GM19238 (cell line): Measurements from ENCODE around the gene PAGR1.
"Not testable (repeated sequence)": the region's sequence is repeated elsewhere in the genome, so short reads cannot be mapped to it uniquely, and the experiment has no call there.

Source experiments
- DNase-seq: peaks from one replicate; pipeline ENCODE4 v3.0.0; 2011; ENCODE audit warnings: low spot score; ENCODE audit not compliant: insufficient read length

PAGR1 gene

DNA sequence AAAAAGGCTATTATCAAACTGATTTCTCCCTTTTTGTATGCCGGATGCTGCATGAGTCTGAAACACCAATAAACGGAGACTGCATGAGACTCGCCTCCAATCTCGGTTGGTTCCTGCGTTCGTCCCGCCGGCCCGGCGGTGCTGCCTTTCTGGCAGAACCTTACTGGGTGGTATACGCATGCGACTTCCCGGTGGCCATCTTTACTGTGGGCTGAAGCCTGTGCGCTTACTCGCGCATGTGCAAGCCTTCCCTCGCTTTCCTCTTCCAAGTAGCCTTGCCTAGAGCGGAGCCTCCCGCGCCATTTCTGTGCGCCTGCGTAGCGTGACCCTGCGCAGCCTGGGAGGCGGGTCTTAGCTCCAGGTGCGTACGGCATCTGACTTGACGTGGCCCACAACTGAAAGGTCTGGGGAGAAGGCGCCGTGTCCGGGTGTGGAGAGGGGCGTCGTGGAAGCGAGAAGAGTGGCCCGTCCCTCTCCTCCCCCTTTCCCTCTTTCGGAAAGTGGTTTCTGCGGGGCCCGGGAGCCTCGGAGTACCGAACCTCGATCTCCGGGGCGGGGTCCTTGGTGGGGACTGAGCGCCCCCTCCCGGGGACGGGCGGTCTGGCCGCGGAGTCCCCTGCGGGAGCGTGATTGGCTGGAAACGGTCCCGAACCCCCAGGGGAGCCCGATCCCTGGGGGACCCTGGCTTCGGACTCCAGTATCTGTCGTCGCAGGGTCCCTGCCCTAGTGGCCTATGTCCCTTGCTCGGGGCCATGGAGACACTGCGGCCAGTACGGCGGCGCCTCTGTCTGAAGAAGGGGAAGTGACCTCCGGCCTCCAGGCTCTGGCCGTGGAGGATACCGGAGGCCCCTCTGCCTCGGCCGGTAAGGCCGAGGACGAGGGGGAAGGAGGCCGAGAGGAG is at the start of gene PAGR1:
TSS of gene PAGR1 (plus strand) at position 360 of the 901 bp plus-strand sequence. CDS start at position 734, 374 bp downstream.
- peak; percentile 97 for DNase-seq

DNA sequence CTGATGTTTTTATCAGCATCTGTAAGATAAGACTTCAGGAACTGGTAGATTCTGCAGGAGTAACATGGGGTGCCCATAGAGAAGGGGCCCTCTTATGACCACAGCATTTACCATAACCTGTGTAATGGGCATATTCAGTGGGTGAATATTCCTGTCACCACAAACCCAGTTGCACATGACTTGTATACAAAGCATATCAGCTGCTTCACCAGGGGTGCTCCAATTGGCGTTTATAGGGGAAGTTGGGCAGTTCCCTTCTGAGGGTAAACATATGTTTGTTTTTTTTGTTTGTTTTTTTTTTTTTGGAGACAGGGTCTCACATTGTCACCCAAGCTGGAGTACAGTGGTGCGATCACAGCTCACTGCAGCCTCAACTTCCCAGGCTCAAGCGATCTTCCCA is 49.4 kb upstream of the PAGR1 start:
- no peak for DNase-seq

DNA sequence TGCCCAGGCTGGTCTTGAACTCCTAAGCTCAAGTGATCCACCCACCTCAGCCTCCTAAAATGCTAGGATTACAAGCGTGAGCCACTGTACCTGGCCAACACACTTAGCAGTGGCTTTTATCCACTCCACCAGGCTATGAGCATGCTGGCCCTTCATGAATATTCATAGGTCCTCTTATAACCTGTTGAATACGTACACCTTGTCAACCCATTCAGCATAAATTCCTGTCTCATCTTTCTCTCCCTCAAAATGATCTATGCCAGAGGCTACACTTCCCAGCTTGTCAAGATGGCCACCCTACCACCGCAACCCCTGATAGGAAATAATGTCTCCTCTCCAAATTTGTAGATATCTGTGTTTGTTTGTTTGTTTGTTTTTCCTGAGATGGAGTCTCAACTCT is 48.9 kb upstream of the PAGR1 start:
- no peak for DNase-seq

DNA sequence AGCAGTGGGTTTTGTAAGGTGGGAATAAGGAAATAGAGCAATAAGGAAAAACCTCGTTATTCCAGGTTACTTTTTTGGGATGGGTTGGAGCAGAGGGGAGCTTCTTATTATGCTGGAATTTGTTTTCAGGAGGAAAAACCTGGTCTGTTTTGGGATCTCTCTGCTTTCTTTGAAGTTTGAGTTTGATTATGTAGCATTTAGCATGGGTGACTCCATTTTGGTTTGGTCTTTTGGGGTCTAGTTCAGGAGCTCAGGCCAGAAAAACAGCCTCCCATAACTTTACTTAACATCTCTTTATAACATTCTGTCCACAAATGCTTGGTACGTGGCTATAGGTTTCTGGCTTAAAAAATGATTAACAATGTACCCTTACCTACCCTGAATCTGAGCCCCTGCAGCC is 46.4 kb upstream of the PAGR1 start:
- DNase-seq = no peak

DNA sequence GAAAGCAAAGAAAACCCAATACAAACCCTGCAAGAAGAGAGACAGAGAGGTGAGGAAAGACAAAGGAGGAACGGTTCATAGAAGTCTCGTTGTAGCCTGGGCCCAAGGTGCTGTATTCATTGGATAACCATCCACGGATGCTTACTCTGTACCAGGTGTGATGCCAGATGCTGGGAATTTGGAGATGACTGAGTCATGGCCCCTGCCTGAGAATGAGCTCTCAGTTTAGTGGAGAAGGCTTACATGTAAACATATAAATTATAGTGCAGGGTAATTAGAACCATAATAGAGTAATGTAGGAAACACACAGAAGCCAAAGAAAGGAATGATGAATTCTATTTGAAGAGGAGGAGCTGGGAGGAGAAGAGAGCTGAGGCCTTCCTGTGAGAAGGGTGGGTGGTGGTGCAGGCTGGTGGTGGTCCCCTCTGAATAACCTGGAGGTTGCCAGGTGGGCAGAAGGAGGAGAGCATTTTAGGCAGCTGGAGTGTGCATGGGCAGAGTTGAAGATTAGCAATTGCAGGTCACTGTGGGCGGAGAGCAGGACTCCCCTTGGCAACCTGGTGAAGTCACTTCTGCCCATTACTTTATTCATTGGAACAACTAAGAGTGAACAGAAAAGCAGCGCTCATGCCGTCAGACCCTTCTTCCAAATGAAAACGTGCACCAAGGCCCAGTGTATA is 45.6 kb upstream of the PAGR1 start:
- DNase-seq = no peak

DNA sequence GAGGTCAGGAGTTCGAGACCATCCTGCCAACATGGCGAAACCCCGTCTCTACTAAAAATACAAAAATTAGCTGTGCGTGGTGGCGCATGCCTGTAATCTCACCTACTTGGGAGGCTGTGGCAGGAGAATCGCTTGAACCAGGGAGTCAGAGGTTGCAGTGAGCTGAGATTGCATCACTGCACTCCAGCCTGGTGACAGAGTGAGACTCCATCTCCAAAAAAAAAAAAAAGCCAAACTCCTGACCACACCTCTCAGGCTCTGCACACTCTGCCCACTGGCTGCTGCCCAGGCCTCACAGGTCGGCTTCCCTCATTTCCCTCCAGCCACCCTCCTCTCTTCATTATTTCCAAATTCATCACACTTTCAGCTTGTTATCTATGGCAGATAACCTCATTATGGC is 43.6 kb upstream of the PAGR1 start:
- not testable (repeated sequence) for DNase-seq

DNA sequence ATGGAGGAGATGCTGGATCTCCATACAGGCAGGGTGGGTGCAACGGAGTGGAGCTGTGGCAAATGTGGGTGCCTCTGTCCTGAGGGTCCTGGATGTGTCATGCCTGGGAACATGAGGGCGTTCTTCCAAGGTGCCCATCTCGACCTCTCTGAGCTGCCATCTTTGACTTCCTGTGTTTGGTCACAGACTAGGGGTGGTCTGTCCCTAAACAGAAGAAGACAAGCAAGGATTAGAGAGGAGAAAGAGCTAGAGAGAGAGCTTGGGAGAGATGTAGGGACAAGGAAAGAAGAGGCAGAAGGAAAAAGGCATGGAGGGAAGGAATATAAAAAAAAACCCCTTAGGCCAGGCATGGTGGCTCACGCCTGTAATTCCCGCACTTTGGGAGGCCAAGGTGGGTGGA is 41.2 kb upstream of the PAGR1 start:
- no peak for DNase-seq

DNA sequence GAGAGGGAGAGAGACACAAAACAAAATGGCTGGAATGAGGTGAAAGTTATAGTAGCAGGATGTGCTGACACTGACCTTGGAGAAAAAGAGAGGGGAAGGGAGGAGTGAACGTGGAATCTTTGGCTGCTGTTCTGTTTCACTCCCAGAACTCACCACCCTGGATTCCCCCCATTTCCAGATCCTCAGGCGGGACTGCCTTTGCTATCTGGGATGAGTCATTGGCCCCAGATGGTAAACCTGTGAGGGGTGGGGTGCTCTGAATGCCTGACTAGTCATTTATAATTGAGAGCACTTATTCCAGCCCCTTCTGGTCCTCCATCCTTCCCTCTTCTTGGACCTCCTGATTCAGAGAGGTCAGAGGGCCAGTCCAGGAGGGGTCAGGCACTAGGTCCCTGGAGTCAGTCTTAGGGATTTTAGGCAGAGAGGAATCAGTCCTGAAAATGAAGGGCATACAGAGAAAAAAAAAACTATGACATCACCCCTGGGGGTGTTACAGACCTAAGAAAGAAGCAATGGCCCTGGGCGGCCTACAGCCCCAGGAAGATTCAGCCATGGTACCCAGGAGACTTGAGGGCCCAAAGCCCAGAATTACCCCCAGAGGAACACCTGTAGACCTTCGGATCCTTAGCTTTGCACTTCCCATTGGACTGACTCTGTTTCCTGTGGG is 40.1 kb upstream of the PAGR1 start:
- DNase-seq = no peak

DNA sequence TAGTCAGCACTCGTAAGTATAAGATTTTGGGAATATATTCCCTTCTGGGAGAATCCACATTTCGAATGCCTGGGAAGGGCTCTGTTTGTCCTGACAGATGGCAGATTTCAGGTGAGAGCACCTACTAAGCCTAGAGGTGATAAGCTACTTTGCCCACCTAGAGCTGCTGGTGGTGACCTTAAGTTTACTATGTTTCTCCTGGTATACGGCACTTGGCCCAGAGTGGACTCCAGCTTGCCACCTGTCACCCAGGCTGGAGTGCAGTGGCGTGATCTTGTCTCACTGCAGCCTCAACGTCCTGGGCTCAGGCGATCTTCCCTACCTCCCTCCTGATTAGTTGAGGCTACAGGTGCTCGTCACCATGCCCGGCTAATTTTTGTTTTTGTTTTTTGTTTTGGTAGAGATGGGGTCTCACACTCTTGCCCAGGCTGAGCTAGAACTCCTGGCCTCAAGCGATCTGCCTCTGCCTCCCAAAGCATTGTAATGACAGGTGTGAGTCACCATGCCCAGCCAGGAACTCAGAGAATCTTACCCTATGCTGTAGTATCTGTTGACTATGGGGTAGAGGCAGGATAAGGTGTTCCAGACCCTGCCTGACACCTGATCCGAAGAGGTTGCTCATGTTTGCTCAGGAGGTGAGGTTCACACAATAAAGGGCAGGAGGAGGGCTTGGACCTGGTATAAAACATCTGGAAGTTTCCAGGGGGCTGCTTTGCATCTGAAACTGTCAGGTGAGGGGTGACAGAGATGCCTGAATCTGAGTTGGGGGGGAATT is 38.2 kb upstream of the PAGR1 start, which contains the start of gene ZG16:
TSS of gene ZG16 (plus strand) at position 681 of the 775 bp plus-strand sequence. CDS start 1,011 bp downstream, outside the sequence.
- DNase-seq = no peak

DNA sequence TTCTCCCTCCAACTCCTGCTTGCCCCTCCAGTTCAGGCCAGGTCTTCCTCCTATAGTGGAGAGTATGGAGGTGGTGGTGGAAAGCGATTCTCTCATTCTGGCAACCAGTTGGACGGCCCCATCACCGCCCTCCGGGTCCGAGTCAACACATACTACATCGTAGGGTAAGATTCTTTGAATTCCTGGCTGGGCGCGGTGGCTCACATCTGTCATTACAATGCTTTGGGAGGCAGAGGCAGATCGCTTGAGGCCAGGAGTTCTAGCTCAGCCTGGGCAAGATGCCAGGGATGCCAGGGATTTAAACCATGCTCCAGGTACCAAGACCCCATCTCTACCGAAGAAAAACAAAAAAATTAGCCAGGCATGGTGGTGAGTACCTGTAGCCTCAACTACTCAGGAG is 36.5 kb upstream of the PAGR1 start:
- DNase-seq = no peak

DNA sequence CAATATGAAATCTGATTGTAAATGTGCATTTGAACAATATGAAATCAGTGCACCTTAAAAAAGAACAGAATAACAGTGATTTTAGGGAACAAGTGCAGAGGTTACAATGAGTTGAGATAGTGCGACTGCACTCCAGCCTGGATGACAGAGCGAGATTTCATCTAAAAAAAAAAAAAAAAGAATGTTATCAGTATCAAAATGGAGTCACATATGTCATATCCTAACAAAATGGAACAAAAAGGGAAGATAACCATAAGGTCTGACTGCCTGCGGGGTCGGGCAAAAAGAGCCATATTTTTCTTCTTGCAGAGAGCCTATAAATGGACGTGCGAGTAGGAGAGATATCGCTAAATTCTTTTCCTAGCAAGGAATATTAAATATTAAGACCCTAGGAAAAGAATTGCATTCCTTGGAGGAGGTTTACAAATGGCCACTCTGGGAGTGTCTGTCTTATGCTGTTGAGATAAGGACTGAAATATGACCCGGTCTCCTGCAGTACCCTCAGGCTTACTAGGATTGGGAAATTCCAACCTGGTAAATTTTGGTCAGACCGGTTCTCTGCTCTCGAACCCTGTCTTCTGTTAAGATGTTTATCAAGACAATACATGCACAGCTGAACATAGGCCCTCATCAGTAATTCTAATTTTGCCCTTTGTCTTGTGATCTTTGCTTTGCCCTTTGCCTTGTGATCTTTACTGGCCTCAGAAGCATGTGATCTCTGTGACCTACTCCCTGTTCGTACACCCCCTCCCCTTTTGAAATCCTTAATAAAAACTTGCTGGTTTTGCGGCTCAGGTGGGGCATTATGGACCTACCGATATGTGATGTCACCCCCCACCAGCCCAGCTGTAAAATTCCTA is 32.6 kb upstream of the PAGR1 start:
- DNase-seq = not testable (repeated sequence)

DNA sequence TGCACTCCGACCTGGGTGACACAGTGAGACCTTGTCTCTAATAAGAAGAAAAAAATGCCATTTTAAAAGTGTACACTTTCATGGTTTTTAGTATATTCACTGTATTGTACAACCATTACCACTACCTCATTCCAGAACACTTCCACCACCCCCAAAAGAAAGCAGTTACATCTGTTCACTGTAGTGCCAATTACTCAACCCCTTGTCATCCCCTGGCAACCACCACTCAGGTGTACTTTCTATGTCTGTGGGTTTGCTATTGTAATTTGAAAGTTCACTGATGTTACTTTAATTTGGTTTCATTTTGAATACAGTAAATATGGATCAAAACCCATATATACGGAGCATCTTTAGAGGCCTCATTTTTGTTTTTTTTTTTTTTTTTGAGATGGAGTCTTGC is 31.8 kb upstream of the PAGR1 start:
- no peak for DNase-seq

DNA sequence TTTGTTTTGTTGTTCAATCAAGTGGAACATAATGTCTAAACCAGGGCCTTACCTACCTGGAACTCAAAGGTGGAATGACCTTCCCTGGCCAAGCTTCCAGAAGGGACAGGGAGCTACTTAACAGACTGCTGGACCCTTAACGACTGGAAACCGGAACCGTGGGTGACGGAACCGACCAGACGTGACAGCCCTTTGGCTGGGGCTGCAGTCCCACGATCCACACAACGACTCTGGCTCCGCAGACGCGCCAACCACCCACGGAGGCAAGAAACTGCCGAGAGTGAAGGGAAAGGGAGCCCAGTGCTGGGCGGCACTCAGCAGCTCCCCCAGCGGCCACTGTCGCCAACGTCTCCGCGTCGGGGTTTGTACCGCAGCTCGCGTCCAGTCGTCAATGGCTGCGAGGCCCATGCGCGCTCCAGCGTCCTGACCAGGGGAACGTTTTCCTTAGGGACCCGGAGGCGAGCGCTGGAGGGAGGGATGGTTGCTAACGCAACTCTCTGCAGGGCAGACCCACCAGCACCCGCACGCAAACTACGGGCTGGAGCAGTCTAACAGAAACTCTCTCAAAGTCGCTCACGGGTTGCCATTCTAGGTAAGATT is 31.0 kb upstream of the PAGR1 start:
- peak; percentile 52 for DNase-seq

DNA sequence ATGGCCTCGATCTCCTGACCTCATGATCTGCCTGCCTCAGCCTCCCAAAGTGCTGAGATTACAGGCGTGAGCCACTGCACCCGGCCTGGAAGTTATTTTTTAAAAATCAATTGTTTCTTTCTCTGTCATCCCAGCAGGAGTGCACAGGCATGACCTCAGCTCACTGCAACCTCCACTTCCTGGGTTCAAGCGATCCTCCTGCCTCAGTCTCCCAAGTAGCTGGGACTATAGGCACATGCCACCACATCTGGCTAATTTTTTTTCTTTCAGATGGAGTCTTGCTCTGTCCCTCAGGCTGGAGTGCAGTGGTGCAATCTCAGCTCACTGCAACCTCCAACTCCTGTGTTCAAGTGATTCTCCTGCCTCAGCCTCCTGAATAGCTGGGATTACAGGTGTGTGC is 28.8 kb upstream of the PAGR1 start:
- not testable (repeated sequence) for DNase-seq

DNA sequence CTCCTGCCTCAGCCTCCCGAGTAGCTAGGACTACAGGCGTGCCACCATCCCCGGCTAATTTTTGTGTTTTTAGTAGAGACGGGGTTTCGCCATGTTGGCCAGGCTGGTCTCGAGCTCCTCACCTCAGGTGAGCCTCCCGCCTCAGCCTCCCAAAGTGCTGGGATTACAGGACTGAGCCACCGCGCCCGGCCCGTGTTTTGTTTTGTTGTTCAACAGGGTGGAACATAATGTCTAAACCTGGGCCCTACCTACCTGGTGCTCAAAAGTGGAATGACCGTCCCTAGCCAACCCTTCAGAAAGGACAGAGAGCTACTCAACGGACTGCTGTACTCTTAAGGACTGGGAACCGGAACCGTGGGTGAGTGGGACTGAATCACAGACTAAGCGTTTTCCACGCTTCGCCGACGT is 26.2 kb upstream of the PAGR1 start:
- no peak for DNase-seq

DNA sequence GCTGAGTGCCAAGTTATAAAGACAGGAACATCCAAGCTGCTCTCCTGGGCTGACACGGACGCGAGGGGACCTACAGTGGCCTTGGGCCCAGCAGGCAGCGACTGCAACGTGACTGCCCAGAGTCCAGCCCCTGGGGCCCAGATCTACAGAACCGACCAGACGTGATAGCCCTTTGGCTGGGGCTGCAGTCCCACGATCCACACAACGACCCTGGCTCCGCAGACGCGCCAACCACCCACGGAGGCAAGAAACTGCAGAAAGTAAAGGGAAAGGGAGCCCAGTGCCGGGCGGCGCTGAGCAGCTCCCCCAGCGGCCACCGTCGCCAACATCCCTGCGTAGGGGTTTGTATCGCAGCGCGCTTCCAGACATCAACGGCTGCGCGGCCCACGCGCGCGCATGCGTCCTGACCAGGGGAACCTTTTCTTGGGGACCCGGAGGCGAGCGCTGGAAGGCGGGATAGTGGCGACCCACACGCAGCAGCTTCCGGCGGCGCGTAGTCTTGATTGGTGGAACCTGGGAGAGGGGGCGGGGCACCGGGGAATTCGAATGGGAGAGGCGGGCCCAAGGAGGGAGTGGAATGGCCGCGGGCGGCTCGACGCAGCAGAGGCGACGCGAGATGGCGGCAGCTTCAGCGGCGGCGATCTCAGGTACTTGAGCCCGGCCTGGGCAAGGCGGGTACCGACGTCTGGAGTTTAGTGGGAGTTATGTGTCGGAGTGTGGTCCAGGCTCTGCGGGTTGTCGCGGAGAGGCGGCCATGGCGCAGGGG is 25.6 kb upstream of the PAGR1 start, which contains the start of gene KIF22:
TSS of gene KIF22 (plus strand) at position 569 of the 766 bp plus-strand sequence. CDS start at position 578, 9 bp downstream.
- peak; percentile 98 for DNase-seq

DNA sequence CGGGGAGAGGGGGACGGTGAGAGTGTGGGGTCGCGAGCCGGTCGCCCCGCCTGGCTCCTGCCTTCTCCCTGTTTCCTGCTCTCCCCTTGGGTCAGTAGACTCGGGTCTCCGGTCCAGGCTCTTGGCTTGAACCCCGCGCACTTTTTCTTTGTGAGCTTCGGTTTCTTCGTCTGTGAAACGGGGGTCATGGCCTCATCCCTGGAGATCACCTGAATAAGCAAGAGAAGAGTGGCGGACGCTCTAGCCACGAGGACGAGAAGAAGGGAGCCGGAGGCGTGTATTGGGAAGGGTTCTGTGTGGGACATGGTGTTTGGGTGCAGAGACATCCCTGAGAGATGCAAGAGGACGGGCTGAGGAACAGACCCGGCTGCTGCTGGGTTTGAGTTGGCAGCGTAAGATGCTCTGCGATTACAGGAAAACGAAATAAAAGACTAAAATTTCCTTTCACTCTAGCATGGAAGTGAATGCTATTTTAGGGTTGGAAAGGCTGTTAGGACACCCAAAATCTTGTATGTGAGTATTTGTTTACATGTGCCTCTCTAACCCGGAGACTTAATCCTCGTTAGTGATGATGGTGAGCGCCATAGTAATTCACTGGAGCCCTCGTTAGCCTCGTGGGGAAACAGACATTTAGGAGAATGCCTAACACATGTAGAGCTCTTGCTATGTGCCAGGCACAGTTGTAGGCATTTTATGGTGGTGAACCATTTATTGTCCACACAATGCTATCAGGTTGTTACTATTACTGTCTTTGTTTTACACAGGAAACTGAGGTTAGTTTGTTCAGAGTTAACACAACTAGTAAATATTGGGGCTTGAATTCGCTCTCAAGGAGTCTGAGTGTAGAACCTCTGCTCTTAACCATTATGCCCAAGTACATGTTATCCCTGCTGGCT is 24.8 kb upstream of the PAGR1 start:
- no peak for DNase-seq
